ENCODE measurements around the gene TTC3.

TTC3 gene

DNA sequence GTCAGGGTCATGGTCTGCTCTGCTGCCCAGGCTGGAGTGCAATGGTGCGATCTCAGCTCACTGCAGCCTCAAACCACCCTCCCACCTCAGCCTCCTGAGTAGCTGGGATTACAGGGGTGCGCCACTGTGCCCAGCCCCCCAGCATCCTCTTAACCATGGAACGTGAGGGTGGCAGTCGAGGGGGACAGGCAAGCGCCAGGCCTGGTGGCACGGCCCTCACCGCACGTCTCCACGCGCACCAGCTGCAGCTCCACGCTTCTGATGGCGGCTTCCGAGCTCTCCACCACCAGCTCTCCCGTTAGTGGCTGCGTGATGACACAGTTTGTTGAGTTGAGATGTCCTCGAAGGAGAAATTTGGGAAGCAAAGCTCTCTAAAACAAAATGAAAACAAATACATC is 154.9 kb downstream of the TTC3 start:
- DNase-seq (ENCODE audit: low spot score): no peak
- in situ Hi-C loops (cut with MboI; ENCODE audit: low sequenced_read_pairs, unreplicated experiment): no loop called here
- TF ChIP-seq, protein P1, sequence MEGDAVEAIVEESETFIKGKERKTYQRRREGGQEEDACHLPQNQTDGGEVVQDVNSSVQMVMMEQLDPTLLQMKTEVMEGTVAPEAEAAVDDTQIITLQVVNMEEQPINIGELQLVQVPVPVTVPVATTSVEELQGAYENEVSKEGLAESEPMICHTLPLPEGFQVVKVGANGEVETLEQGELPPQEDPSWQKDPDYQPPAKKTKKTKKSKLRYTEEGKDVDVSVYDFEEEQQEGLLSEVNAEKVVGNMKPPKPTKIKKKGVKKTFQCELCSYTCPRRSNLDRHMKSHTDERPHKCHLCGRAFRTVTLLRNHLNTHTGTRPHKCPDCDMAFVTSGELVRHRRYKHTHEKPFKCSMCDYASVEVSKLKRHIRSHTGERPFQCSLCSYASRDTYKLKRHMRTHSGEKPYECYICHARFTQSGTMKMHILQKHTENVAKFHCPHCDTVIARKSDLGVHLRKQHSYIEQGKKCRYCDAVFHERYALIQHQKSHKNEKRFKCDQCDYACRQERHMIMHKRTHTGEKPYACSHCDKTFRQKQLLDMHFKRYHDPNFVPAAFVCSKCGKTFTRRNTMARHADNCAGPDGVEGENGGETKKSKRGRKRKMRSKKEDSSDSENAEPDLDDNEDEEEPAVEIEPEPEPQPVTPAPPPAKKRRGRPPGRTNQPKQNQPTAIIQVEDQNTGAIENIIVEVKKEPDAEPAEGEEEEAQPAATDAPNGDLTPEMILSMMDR (IDR thresholded peaks at IDR 0.05; ENCODE audit: borderline replicate concordance, control extremely low read depth, extremely low read depth, insufficient read depth, missing control alignments): no peak

DNA sequence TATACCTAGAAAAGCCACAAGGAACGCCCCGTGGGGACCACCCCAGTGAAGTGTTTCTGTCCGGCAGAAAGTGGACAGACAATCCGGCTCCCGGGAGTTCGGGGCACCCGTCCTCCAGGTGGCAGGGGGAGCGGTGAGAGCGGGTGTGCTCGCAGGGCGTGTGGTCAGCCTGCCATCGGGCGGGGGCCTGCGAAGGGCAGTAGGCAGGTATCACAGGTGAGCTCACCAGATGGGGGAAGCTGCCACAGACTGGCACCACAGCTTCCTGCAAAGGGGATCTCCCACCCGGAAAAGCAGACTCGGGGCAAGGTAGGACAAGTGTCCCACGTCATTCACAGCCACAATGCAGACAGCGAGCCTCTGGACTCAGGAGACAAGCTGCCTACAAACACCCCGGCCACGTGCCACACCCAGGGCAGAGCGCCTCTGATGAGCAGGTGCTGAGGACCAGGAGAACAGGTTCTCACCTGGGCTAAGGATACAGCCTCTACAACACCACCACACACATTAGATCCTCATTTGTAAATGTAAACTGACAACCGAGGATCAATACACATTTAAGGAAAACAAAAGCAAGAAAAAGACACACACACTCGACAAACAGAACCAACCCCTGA is 157.7 kb downstream of the TTC3 start:
- in situ Hi-C loops (cut with MboI; ENCODE audit: low sequenced_read_pairs, unreplicated experiment): no loop called here
- TF ChIP-seq, protein P1 (IDR thresholded peaks at IDR 0.05; ENCODE audit: borderline replicate concordance, control extremely low read depth, extremely low read depth, insufficient read depth, missing control alignments): no peak

DNA sequence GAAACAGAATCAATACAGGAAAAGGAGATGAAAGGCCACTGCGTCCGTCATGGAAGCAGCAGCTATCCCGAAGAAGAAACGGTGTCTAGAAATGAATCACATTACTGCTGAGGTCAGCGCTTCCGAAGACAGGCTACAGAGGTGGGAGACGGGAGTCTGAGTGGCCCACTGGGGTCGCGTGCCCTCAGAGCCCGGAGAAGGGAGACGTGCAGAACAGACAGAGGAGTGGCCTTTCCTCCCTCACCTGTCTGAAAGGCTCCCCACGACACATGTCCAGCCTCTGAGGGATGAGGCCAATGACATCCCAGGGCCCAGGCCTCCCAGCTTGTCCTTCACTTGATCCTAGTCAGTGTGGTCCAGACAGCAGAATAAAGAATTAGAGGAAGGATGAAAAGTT is 158.2 kb downstream of the TTC3 start:
- in situ Hi-C loops (cut with MboI; ENCODE audit: low sequenced_read_pairs, unreplicated experiment): no loop called here
- DNase-seq (ENCODE audit: low spot score): no peak
- TF ChIP-seq, protein P1 (IDR thresholded peaks at IDR 0.05; ENCODE audit: borderline replicate concordance, control extremely low read depth, extremely low read depth, insufficient read depth, missing control alignments): no peak

More for the DNA sequence above, 157.7 kb downstream of the TTC3 start:
- no peak for DNase-seq (ENCODE audit: low spot score)

DNA sequence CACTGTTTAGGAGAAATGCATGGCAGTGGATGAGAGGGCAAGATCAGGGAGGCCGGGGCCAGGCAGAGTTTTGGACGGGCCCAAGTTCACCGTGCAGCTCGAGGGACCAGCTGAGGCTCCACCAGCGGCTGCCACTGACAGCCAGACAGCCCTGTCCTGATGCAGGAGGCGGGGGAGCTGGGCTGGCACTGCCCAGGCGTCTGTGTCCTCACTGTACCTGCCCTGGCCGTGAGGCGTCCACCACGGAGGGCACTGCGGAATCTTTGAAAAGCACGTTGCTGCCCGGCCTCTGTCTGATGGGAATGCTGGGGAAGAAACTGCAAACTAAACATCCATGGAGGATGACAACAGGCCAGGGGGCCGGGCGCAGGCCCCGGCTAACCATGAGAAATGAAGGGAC is 158.6 kb downstream of the TTC3 start:
- in situ Hi-C loops (cut with MboI; ENCODE audit: low sequenced_read_pairs, unreplicated experiment): no loop called here
- TF ChIP-seq, protein P1 (IDR thresholded peaks at IDR 0.05; ENCODE audit: borderline replicate concordance, control extremely low read depth, extremely low read depth, insufficient read depth, missing control alignments): no peak
- DNase-seq (ENCODE audit: low spot score): no peak

DNA sequence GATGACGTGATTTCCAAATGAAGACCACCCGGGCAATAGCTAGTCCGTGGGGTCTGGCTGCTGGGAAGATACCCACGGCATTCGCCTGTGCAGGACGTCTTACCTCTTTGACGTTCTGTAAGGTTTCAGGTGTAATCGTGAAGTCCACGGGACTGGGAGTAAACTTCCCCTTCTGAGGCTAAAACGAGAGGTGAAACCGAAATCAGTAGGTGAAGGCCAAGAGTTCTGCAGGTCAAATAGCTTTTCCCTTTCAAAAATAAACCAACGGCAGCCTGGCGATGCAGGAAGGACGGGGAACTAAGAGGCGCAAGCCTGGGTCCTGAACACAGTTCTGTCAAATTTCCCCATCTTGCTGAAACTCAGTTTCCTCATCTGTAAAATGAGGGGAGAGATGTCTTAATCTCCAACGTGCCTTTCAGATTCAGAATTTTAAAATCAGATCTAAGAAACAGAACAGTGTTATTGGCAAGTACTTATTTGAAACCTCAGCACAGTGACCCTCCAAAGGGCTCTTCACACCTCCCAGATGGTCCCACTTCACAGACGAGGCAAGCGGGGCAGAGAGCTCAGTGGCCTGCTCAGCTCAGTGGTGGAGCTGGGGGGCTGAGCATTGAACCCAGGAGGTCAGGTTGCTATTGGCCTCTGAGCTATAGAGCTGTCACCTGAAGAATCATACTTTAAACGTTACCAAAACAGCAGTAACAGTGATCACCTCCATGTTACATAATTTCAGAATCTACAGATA is 159.4 kb downstream of the TTC3 start:
- in situ Hi-C loops (cut with MboI; ENCODE audit: low sequenced_read_pairs, unreplicated experiment): no loop called here
- TF ChIP-seq, protein P1 (IDR thresholded peaks at IDR 0.05; ENCODE audit: borderline replicate concordance, control extremely low read depth, extremely low read depth, insufficient read depth, missing control alignments): no peak
- DNase-seq (ENCODE audit: low spot score): peak; percentile 80

DNA sequence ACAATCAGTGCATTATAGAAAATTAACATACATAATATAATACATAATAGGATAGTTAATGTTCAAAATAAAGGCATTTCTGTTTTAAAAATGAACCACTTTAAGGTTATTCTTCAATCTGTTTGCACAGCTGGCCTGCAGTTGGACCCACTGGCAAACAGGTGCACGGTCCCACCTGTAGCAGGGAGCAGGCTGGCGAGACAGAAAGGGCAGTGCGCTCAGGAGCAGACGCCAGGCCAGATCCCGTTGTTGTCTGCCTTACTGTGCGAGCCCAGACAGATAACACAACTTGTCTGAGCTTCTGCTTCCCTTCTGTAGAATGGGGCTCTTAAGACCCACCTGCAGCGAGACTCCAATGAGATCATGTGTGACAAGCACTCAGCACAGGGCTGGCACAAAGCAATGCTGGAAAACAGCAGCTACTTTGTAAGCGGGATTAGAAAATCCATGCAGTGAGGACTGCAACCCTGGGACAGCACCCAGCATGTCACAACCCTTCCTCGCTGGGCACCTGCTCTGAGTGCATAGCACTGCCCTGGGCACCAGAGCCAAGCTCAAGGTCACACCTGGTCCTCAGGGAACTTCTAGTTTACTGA is 160.6 kb downstream of the TTC3 start:
- TF ChIP-seq, protein P1 (IDR thresholded peaks at IDR 0.05; ENCODE audit: borderline replicate concordance, control extremely low read depth, extremely low read depth, insufficient read depth, missing control alignments): no peak
- in situ Hi-C loops (cut with MboI; ENCODE audit: low sequenced_read_pairs, unreplicated experiment): no loop called here
- DNase-seq (ENCODE audit: low spot score): no peak
